Naive B cell (primary cell): Measurements from ENCODE around the gene KIF6. TPM values are rescaled to one million over a fixed set of nuclear protein-coding genes. Genes with fewer than 3 reads are reported as not detected.

Experiments used
- ATAC-seq, 2 donors: fragments of 150-1000 bp; cut with Tn5 transposase; 2 replicates each; pipeline ENCODE4 v1.10.0; 2021; ENCODE audit warnings: low read depth in 2 of 2, mild to moderate bottlenecking in 2 of 2, moderate library complexity in 2 of 2
- DNase-seq: peaks from one replicate; pipeline ENCODE4 v3.0.0; 2022
- H3K27ac Mint-ChIP-seq, 6 donors: one replicate each; pipeline ENCODE4 v1.8.0; 2020 to 2022; ENCODE audit warnings: mild to moderate bottlenecking in 6 of 6, mixed read lengths in 6 of 6, moderate library complexity in 5 of 6, inconsistent platforms in 2 of 6
- H3K27me3 Mint-ChIP-seq, 3 donors: one replicate each; pipeline ENCODE4 v1.8.0; 2021 to 2022; ENCODE audit warnings: mixed read lengths in 3 of 3, mild to moderate bottlenecking in 1 of 3
- H3K36me3 Mint-ChIP-seq, 2 donors: one replicate each; pipeline ENCODE4 v1.8.0; 2020 to 2022; ENCODE audit warnings: mixed read lengths in 2 of 2, inconsistent platforms in 1 of 2, mild to moderate bottlenecking in 1 of 2
- H3K4me1 Mint-ChIP-seq, 3 donors: one replicate each; pipeline ENCODE4 v1.8.0; 2020 to 2022; ENCODE audit warnings: mixed read lengths in 3 of 3, inconsistent platforms in 1 of 3, mild to moderate bottlenecking in 1 of 3, moderate library complexity in 1 of 3
- H3K4me3 Mint-ChIP-seq, 8 donors: one replicate each; pipeline ENCODE4 v1.8.0; 2020 to 2022; ENCODE audit warnings: mild to moderate bottlenecking in 8 of 8, mixed read lengths in 8 of 8, moderate library complexity in 8 of 8, inconsistent platforms in 2 of 8
- H3K9me3 Mint-ChIP-seq, 7 donors: one replicate each; pipeline ENCODE4 v1.8.0; 2020 to 2022; ENCODE audit warnings: mixed read lengths in 7 of 7, mild to moderate bottlenecking in 5 of 7, inconsistent platforms in 2 of 7, moderate library complexity in 1 of 7
- polyA plus RNA-seq, 6 donors: library from polyadenylated mRNA; unstranded; fragments of 300-500 nt; fragmentation: Illumina TruSeq; gene quantifications; one replicate each; pipeline ENCODE4 v1.2.3, GENCODE V29; 2021; ENCODE audit warnings: low read depth in 6 of 6

KIF6 gene
- polyA plus RNA-seq, 6 donors from 2014 or later, result 0.16 to 0.19 TPM; not detected in 4

- Mint-ChIP-seq H3K27ac (no peak overlapping the region), H3K4me1 (peaks cover 3 to 22% (median 14%) of the 10 kb centered on the region in 3 donors), H3K9me3 (peaks cover 0 to 7% (median 4%) of the 10 kb centered on the region in 7 donors), H3K36me3 (peaks cover 0 to 8% of the 10 kb centered on the region in 2 donors), H3K27me3 (peaks cover 20 to 57% (median 30%) of the 10 kb centered on the region in 3 donors), H3K4me3 (no peak overlapping the region)
- ATAC-seq (no peak), DNase-seq (no peak)
Observed at GRCh38 chr6:39307462-39307861, 417.7 kb downstream of the KIF6 start.

- peaks cover 9 to 54% (median 23%) of the 10 kb centered on the region in 3 donors for H3K27me3 Mint-ChIP-seq
- no peak for ATAC-seq
Observed at GRCh38 chr6:39304951-39305350, 420.3 kb downstream of the KIF6 start.

GRCh38 chr6:39303425-39304153, 421.6 kb downstream of the KIF6 start:
- H3K27me3 Mint-ChIP-seq, result peaks cover 8 to 50% (median 25%) of the 10 kb centered on the region in 3 donors
- H3K4me3 Mint-ChIP-seq, result no peak overlapping the region
- H3K9me3 Mint-ChIP-seq, result peaks cover 0 to 7% (median 4%) of the 10 kb centered on the region in 7 donors
- no peak overlapping the region for H3K27ac Mint-ChIP-seq
- DNase-seq, result no peak
- peaks cover 0 to 8% of the 10 kb centered on the region in 2 donors for H3K36me3 Mint-ChIP-seq
- H3K4me1 Mint-ChIP-seq, result peaks cover 0 to 8% (median 8%) of the 10 kb centered on the region in 3 donors
- peak in 1 of 2 donors; percentile 4 for ATAC-seq

More at GRCh38 chr6:39304951-39305350, 420.3 kb downstream of the KIF6 start:
- Mint-ChIP-seq H3K36me3 (peaks cover 0 to 8% of the 10 kb centered on the region in 2 donors), H3K4me3 (no peak overlapping the region), H3K9me3 (peaks cover 0 to 7% (median 4%) of the 10 kb centered on the region in 7 donors), H3K27ac (no peak overlapping the region), H3K4me1 (peaks cover under 1 to 10% (median 9%) of the 10 kb centered on the region in 3 donors)
- DNase-seq, result no peak

GRCh38 chr6:39302669-39303424, 422.4 kb downstream of the KIF6 start:
- peaks cover 8 to 47% (median 25%) of the 10 kb centered on the region in 3 donors for H3K27me3 Mint-ChIP-seq

GRCh38 chr6:39302011-39302410, 423.2 kb downstream of the KIF6 start:
- DNase-seq (no peak), ATAC-seq (no peak)
- Mint-ChIP-seq H3K27me3 (peaks cover 8 to 45% (median 24%) of the 10 kb centered on the region in 3 donors), H3K27ac (no peak overlapping the region), H3K4me1 (peaks cover 0 to 8% (median 8%) of the 10 kb centered on the region in 3 donors), H3K36me3 (peaks cover 0 to 8% of the 10 kb centered on the region in 2 donors), H3K9me3 (peaks cover 0 to 7% (median 4%) of the 10 kb centered on the region in 7 donors), H3K4me3 (no peak overlapping the region)

More at GRCh38 chr6:39302669-39303424, 422.4 kb downstream of the KIF6 start:
- peak; percentile 94 to 99 for ATAC-seq
- Mint-ChIP-seq H3K9me3 (peaks cover 0 to 7% (median 4%) of the 10 kb centered on the region in 7 donors), H3K36me3 (peaks cover 0 to 8% of the 10 kb centered on the region in 2 donors), H3K4me3 (peak overlapping the region in 6 of 8 donors; percentile 54 to 86 (median 66)), H3K27ac (no peak overlapping the region), H3K4me1 (peaks cover 0 to 8% (median 8%) of the 10 kb centered on the region in 3 donors)
- DNase-seq, result peak; percentile 73

GRCh38 chr6:39301606-39302005, 423.6 kb downstream of the KIF6 start:
- ATAC-seq (no peak), DNase-seq (no peak)
- Mint-ChIP-seq H3K4me3 (no peak overlapping the region), H3K27me3 (peaks cover 8 to 48% (median 20%) of the 10 kb centered on the region in 3 donors), H3K27ac (no peak overlapping the region), H3K4me1 (peaks cover 0 to 8% (median 8%) of the 10 kb centered on the region in 3 donors), H3K36me3 (peaks cover 0 to 8% of the 10 kb centered on the region in 2 donors), H3K9me3 (peaks cover 0 to 7% (median 4%) of the 10 kb centered on the region in 7 donors)

- peaks cover 0 to 8% (median 8%) of the 10 kb centered on the region in 3 donors for H3K4me1 Mint-ChIP-seq
- DNase-seq (no peak), ATAC-seq (no peak)
- peaks cover 0 to 7% (median 4%) of the 10 kb centered on the region in 7 donors for H3K9me3 Mint-ChIP-seq
- H3K4me3 Mint-ChIP-seq, result no peak overlapping the region
- H3K36me3 Mint-ChIP-seq, result peaks cover 0 to 8% of the 10 kb centered on the region in 2 donors
- peak overlapping the region in 1 of 6 donors; percentile 91 for H3K27ac Mint-ChIP-seq
- peaks cover 13 to 54% (median 16%) of the 10 kb centered on the region in 3 donors for H3K27me3 Mint-ChIP-seq
Observed at GRCh38 chr6:39300739-39301138, 424.5 kb downstream of the KIF6 start.

- Mint-ChIP-seq H3K27me3 (peaks cover 14 to 62% (median 34%) of the 10 kb centered on the region in 3 donors), H3K27ac (no peak overlapping the region), H3K4me1 (peaks cover 0 to 6% (median 6%) of the 10 kb centered on the region in 3 donors), H3K4me3 (no peak overlapping the region), H3K36me3 (no peaks in the 10 kb centered on the region), H3K9me3 (no peaks in the 10 kb centered on the region)
- no peak for ATAC-seq
- DNase-seq, result no peak
Observed at GRCh38 chr6:39298061-39298460, 427.1 kb downstream of the KIF6 start.

GRCh38 chr6:39296745-39297640, 428.2 kb downstream of the KIF6 start:
- Mint-ChIP-seq H3K4me3 (no peak overlapping the region), H3K4me1 (no peaks in the 10 kb centered on the region), H3K27ac (peak overlapping the region in 1 of 6 donors; percentile 59), H3K27me3 (peaks cover 8 to 66% (median 34%) of the 10 kb centered on the region in 3 donors), H3K9me3 (no peaks in the 10 kb centered on the region), H3K36me3 (no peaks in the 10 kb centered on the region)
- ATAC-seq (no peak), DNase-seq (no peak)

- no peaks in the 10 kb centered on the region for H3K4me1 Mint-ChIP-seq
- DNase-seq, result no peak
- H3K36me3 Mint-ChIP-seq, result no peaks in the 10 kb centered on the region
- peaks cover 5 to 56% (median 30%) of the 10 kb centered on the region in 3 donors for H3K27me3 Mint-ChIP-seq
- no peak overlapping the region for H3K27ac Mint-ChIP-seq
- ATAC-seq, result no peak
- no peak overlapping the region for H3K4me3 Mint-ChIP-seq
- peaks cover 0 to 2% (median 0%) of the 10 kb centered on the region in 7 donors for H3K9me3 Mint-ChIP-seq
Observed at GRCh38 chr6:39295611-39296011, 429.6 kb downstream of the KIF6 start.

GRCh38 chr6:39294899-39295298, 430.3 kb downstream of the KIF6 start:
- peaks cover 5 to 52% (median 26%) of the 10 kb centered on the region in 3 donors for H3K27me3 Mint-ChIP-seq
- no peak overlapping the region for H3K4me3 Mint-ChIP-seq
- H3K27ac Mint-ChIP-seq, result no peak overlapping the region
- H3K36me3 Mint-ChIP-seq, result no peaks in the 10 kb centered on the region
- no peak for ATAC-seq
- no peaks in the 10 kb centered on the region for H3K4me1 Mint-ChIP-seq
- peaks cover 0 to 2% (median 0%) of the 10 kb centered on the region in 7 donors for H3K9me3 Mint-ChIP-seq
- no peak for DNase-seq

- Mint-ChIP-seq H3K4me1 (no peaks in the 10 kb centered on the region), H3K9me3 (peaks cover 0 to 2% (median 0%) of the 10 kb centered on the region in 7 donors), H3K27ac (peak overlapping the region in 1 of 6 donors; percentile 81), H3K4me3 (no peak overlapping the region), H3K36me3 (no peaks in the 10 kb centered on the region), H3K27me3 (peaks cover 8 to 52% (median 26%) of the 10 kb centered on the region in 3 donors)
- ATAC-seq (no peak), DNase-seq (no peak)
Observed at GRCh38 chr6:39294133-39294532, 431.1 kb downstream of the KIF6 start.
